Ovary (tissue), 3 donors: ENCODE results near the gene LRP1B.

Source experiments
- POLR2A ChIP-seq: fragments of 450-650 bp; IDR thresholded peaks from one replicate; pipeline ENCODE4 v1.6.1; 2017; ENCODE audit warnings: antibody characterized with exemption, mild to moderate bottlenecking, moderate library complexity
- TF ChIP-seq, protein P1 (sequence below), 3 donors: fragments of 450-650 bp in 2 of 3; fragments of 200-600 bp in 1 of 3; IDR thresholded peaks; one replicate each; pipeline versions ENCODE4 v1.5.1 to v1.8.0; 2016 to 2022; ENCODE audit warnings: antibody characterized with exemption in 3 of 3, mild to moderate bottlenecking in 1 of 3
- donor health status: DM: no; HTN: no; CAD: no.

GRCh38 chr2:141055531-141055930, 1075.3 kb downstream of the LRP1B start:
- TF ChIP-seq, protein P1, sequence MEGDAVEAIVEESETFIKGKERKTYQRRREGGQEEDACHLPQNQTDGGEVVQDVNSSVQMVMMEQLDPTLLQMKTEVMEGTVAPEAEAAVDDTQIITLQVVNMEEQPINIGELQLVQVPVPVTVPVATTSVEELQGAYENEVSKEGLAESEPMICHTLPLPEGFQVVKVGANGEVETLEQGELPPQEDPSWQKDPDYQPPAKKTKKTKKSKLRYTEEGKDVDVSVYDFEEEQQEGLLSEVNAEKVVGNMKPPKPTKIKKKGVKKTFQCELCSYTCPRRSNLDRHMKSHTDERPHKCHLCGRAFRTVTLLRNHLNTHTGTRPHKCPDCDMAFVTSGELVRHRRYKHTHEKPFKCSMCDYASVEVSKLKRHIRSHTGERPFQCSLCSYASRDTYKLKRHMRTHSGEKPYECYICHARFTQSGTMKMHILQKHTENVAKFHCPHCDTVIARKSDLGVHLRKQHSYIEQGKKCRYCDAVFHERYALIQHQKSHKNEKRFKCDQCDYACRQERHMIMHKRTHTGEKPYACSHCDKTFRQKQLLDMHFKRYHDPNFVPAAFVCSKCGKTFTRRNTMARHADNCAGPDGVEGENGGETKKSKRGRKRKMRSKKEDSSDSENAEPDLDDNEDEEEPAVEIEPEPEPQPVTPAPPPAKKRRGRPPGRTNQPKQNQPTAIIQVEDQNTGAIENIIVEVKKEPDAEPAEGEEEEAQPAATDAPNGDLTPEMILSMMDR (IDR thresholded peaks at IDR 0.05): no peak
- TF ChIP-seq POLR2A: no peak
